HG03565 (cell line): Measurements from ENCODE around the gene AMER2.

Source experiments
- ATAC-seq: cut with Tn5 transposase; IDR thresholded peaks from one replicate; pipeline ENCODE4 v1.9.1; 2021; ENCODE audit warnings: mild to moderate bottlenecking, moderate library complexity; ENCODE audit not compliant: unreplicated experiment

AMER2 gene

DNA sequence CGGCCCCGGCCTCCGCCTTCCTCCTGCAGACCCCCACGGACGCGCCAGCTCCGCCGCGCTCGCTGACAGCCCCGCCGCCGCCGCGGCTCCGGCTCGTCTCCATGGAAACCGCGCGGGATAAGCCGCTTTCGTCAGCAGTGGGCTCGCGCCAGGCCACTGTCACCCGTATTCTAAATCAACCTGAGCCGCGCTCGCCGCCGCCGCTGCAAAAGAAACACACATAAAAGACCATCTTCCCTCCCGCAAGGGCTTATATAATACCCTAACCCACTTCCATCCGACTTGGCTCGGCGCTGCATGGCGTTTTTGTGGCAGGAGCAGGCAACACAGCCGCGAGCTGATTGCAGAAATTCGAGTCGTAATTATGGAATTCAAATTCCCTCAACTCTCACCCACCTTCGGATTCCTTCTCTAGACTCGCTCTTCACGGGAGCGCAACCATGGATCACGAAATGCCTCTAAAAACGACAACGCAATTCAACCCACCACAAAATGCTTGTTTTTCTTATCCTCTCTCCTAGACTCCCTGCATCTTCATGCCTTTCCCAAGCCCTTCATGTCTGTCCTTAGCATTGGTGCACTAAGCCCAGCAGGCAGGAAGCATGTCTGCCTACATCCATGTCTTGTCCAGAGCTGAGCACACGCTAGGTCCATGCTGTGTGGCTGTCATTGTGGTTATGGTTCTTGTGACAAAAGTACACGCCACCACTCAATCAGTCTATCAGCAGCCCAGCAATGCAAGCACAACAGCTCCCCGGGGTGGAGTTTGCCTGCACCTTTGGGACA, at the start of gene AMER2:
Gene AMER2, minus strand, starts transcription at position 772 of the 786 bp plus-strand sequence. Its CDS starts 669 bp downstream, at position 103.
- no peak for ATAC-seq

GRCh38 chr13:25218019-25218418, 45.9 kb upstream of the AMER2 start:
- no peak for ATAC-seq

GRCh38 chr13:25217023-25217885, 45.2 kb upstream of the AMER2 start:
- no peak for ATAC-seq

GRCh38 chr13:25215253-25215575, 43.1 kb upstream of the AMER2 start:
- ATAC-seq, result no peak

DNA sequence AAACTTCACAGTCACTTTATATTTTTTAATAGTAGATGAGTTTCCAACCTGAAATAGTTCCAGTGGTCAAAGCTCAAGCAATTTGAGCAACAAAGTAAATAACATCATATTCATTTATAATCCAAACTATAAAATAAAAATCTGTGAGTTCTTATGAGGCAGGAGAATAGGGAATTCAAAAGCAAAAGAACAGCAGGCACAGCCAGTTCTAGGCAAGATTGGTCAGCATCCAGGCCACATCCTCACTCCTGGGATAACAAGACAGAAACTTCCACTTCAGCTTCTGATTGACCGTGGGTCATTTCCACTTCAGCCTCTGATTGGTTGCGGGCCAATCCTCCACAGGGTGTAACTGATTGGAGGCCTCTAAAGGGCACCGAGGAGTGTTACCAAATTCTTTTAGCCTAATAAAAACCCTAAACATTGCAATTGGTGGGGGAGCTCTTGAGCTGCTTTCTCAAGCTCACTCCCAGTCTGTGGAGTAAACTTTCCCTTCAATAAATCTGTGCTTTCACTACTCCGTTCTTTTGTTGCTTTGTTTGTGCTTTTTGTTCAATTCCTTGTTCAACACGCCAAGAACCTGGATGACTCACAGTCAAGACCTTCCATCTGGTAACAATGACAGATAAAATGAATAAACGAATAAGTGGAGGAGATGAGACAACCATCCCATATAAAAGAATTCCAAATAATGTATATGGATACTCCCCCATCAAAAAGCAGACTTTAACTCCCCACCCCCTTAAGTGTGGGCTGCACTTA, 42.6 kb upstream of the AMER2 start:
- no peak for ATAC-seq

- ATAC-seq, result no peak
Measured at GRCh38 chr13:25213715-25214114, 41.6 kb upstream of the AMER2 start.

GRCh38 chr13:25210842-25211569, 38.9 kb upstream of the AMER2 start:
- no peak for ATAC-seq

DNA sequence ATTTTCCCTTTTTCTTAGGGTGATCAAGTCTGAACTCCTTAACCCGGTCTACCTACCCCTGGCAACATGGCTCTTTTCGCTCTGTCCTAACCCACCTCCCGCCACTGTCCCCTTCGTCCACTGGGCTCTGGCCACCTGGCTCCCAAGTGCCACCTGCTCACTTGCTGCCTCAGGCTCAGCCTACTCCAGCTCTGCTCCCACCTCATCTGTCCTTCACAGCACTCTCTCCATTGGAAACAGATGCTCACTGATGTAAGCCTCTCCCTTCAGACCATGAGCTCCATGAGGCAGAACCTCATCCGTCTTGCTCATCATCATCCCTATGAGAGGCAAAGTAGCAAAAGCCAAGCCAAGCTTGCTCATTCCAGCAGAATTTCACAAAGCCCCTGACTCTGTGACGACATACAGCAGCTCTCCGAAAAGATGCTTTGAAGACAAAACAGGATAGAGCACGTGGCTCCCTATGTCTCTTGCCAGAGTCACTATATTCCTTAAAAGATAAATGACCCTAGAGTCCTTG, 35.3 kb upstream of the AMER2 start:
- ATAC-seq, result no peak

DNA sequence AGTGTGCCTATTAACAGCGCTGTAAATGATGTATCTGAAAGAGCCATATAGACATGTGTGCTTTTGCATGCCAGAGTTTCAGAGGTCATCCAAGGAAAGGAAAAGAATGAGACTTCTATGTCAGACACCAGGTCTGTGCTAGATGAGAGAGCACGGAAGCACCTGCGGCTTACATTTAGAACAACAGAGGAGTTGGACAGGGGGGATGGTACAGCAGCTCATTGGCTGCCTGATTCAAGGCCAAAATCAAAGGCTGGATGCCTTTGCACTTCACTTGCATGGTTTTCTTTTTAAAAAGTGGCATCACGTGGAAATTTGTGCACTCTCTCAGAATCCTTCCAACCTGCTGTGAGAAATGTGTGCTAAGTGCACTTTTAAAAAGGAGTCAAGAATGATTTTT, 32.8 kb upstream of the AMER2 start:
- ATAC-seq, result no peak

DNA sequence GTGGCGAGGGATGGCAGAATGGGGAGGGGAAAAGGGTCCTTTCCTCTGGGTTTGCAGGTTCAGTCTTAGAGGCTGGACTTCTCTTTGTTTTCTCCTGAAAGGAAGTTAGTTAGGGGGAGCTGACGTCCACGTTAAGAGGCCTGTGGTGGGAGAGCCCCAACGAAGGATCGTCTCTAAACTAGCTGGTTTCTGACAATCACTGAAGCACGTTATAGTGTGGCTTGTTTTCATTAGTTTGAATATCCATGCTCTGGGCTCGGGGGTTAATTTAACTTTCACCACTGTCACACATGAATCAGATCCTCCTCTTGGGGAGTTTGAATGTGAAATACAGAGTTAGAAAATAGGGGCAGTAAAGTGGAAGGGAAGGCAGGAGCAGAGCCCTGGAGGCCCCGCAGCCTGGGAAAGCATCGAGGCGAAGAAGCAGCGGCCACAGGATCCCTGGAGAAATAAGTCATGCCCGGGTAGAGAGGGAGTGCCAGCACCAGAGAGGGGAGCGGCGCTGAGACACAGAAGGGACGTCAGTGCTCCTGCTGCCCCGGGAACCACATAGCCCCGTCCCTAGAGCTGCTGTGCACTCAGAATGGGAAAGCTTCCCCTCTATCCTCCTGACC, 31.1 kb upstream of the AMER2 start:
- ATAC-seq, result no peak

GRCh38 chr13:25200783-25201182, 28.7 kb upstream of the AMER2 start:
- no peak for ATAC-seq

DNA sequence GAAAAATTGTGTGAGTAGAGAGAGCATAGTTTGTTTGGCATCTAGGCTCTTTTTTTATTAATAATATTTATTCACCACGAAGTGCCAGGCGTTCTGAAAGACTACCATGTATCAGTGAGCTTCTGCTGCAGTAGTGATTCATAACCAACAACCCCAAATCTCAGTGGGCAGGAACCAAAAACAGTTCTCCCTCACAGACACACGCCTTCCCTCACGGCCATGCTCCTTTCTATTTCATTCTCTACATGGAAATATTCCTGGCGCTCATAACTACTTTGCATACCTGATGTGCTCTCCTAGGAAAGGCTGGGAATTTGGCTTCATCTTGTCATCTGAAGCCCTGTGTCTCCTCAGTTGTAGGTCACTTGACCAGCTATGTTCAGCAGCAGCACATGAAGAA, 26.6 kb upstream of the AMER2 start:
- no peak for ATAC-seq

- ATAC-seq, result no peak
Measured at GRCh38 chr13:25196971-25197370, 24.9 kb upstream of the AMER2 start.

GRCh38 chr13:25192936-25193335, 20.8 kb upstream of the AMER2 start:
- ATAC-seq, result no peak

GRCh38 chr13:25192489-25192888, 20.4 kb upstream of the AMER2 start:
- no peak for ATAC-seq

GRCh38 chr13:25192052-25192451, 20.0 kb upstream of the AMER2 start:
- no peak for ATAC-seq

DNA sequence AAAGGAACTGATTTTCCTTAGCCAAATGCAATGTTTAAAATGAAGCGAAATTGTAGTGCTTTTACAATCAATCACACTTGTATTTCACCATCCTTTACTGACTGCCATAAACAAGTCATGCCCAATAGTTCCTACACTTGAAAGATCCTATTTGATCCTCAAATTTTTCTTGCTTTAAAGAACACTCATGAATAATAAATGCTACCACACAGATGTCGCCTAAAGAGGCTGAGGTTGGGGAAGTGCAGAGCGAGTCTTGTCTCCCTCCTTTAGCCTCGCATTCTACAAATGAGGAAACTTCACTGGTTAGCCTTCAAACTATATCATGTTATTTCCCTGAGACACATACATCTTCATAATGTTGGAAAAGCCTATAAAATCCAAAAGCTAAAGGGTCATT, 18.7 kb upstream of the AMER2 start:
- no peak for ATAC-seq

DNA sequence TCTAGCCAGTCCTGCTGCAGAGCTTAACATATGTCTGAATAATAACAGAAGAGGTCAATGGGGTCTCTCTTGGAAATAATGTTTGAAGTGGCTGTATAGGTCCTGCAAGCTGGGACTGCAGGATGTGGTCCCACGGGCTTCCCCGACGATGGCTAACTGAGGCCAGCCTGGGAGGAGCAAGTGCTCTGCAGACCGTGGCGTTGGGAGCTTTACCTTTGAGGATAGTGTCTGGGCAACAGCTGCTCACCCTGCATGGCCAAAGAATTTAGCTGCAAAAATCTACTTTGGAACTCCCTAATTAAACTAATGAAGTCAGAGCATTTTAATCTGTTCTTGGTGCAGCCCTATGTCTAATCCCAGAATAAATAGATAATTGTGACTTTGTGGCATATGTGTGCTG, 18.2 kb upstream of the AMER2 start:
- no peak for ATAC-seq

DNA sequence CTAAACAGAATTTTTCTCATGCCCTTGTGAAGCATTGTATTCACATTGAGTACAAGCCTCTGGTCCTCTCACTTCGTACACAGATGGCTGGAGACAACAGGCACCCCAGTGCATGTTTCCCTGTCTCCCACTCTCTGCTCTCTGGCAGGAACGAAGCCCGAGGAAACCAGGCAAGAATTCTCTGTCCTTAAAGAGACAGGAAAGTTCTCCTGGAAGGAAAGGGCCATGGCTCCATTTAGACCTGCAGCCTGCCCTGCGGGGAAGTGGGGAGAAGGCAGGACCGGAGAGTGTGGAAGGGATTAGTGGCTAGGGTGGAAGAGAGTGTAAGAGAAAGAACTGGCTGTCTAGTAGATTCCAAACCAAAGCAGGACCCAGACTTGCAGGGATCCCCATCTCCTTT, 15.5 kb upstream of the AMER2 start:
- ATAC-seq, result no peak

DNA sequence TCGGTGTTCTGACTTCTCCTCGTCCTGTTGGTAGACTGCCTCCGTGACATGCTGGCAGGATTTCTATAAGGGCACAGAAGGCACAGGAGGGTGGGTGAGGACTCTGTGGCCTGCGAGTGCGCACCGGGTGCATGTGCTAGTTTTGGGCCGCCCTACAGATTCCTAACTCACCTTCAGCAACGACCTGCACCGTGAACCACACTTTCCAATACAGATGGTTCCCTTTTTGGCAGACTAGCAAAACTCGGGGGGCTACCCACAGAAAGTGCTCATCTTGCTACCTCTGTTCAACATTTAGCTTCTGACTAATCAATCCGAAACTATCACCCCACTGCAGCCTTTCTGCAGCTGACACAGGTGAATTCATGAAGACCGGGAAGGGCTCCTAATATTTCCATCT, 14.1 kb upstream of the AMER2 start:
- ATAC-seq, result peak; percentile 38
